ENCODE results near the gene DNAH2. TPM values are rescaled to one million over a fixed set of nuclear protein-coding genes. Genes with fewer than 3 reads are reported as not detected.

DNAH2 gene
- total RNA-seq (2012; rRNA removed) (under 0.01 TPM in 2 replicates), polyA plus RNA-seq (2012; rRNA removed) (0.01 and 0.02 TPM in 2 replicates), Bru-seq, nascent RNA (percentile 8 among the genes with signal in this experiment), BruChase-seq, experiment 1, labeled RNA remaining after a 6-hour chase (percentile 12 among the genes with signal in this experiment), BruChase-seq, experiment 2, labeled RNA remaining after a 2-hour chase (percentile 8 among the genes with signal in this experiment)
- 0.01 and 0.09 TPM in 2 replicates for polyA plus RNA-seq (2012; cell fraction: cytosol; rRNA removed)
- polyA plus RNA-seq (2012; cell fraction: nucleus; rRNA removed; ENCODE audit: low replicate concordance): 0.14 and 0.16 TPM in 2 replicates
- long read RNA-seq: 0 reads

GRCh38 chr17:7716901-7717755 lies at the start of gene DNAH2:
DNAH2 (plus strand) TSS chr17:7717744; CDS start chr17:7719735, 1,991 bp downstream.
- no peak within 1 kb of the TSS for H3K56ac ChIP-seq (ENCODE audit: extremely low read depth, insufficient read depth, low read length)
- peak within 1 kb of the TSS; percentile 67; the same call in 1 of the 3 replicates for H2BK15ac ChIP-seq (ENCODE audit: low read depth, low read length)
- peak within 1 kb of the TSS; percentile 48; the same call in 1 of the 2 replicates for H4K91ac ChIP-seq (ENCODE audit: insufficient read depth, low read depth, low read length)
- ChIA-PET POLR2A (ENCODE audit: unreplicated experiment) (no interaction called here), CTCF (interaction anchor here (0.6 to 1.4 kb wide), 3 partner anchors 16 to 29 kb away, joined by 3 to 5 read pairs (median 4); partner anchors contain the start of genes TP53 and WRAP53)
- no peak within 1 kb of the TSS for H2BK20ac ChIP-seq (ENCODE audit: low read depth, low read length)
- WGBS, 2 experiments (ENCODE audit: extremely low coverage in 2 of 2, insufficient read length in 1 of 2): 0% methylated on average over 16 of the region's 64 CpGs; no CpG with 5 or more reads in 1 of the 2 experiments
- H2BK5ac ChIP-seq (ENCODE audit: low read depth, low read length, poor library complexity, severe bottlenecking): no peak within 1 kb of the TSS
- H4K5ac ChIP-seq (ENCODE audit: low read depth, low read length): peak within 1 kb of the TSS; percentile 52
- H3K9me1 ChIP-seq (ENCODE audit: insufficient read depth, low read length): 0 out of 2 replicates have a peak, but pooled peaks cover 4% of the 10 kb centered on the region
- DNase-seq (peak; percentile 90), ATAC-seq (ENCODE audit: low read depth) (peak; percentile 92)
- H2AFZ ChIP-seq (replicated peaks; ENCODE audit: low read length, poor library complexity): peak within 1 kb of the TSS; percentile 98
- peaks cover 5% of the 10 kb centered on the region; the same call in 1 of the 2 replicates for H3K4me1 ChIP-seq (ENCODE audit: control insufficient read depth, insufficient read depth, low read length)
- H3K18ac ChIP-seq (ENCODE audit: low read depth, low read length): no peak within 1 kb of the TSS
- H3K4me3 ChIP-seq (ENCODE audit: insufficient read depth, low read depth, low read length): peak within 1 kb of the TSS; percentile 73
- H3K9me3 ChIP-seq (ENCODE audit: control insufficient read depth, insufficient read depth, low read length): no peaks in the 10 kb centered on the region
- H3K4me2 ChIP-seq (ENCODE audit: low read depth, low read length): peak within 1 kb of the TSS; percentile 88
- BruUV-seq (replicated peaks): no TSS peak
- peak within 1 kb of the TSS; percentile 83 for H3K9ac ChIP-seq (ENCODE audit: low read depth, low read length)
- H3K36me3 ChIP-seq (ENCODE audit: control insufficient read depth, insufficient read depth, low read length): no peaks in the 10 kb centered on the region
- peak within 1 kb of the TSS; percentile 42; the same call in 1 of the 2 replicates for H2BK120ac ChIP-seq (ENCODE audit: low read depth, low read length)
- intact Hi-C loops (cut with micrococcal nuclease) (loop anchor here (1.0 kb wide), 1 partner anchor 83 kb away; no protein-coding TSS in a partner anchor), in situ Hi-C loops (cut with MboI; ENCODE audit: low sequenced_read_pairs) (no loop called here), dilution Hi-C loops (cut with HindIII; ENCODE audit: low sequenced_read_pairs, unreplicated experiment) (no loop called here)
- no peaks in the 10 kb centered on the region; the same call in 1 of the 2 replicates for H4K20me1 ChIP-seq (ENCODE audit: insufficient read depth, low read length)
- H3K27ac ChIP-seq (ENCODE audit: insufficient read depth, low read length): peak within 1 kb of the TSS; percentile 65; the same call in 1 of the 2 replicates
- H2AK9ac ChIP-seq (replicated peaks; ENCODE audit: low read depth, low read length, poor library complexity): peak within 1 kb of the TSS; percentile 39
- H2AK5ac ChIP-seq (ENCODE audit: low read depth, low read length): no peak within 1 kb of the TSS
- H3K23ac ChIP-seq (ENCODE audit: low read depth, low read length): no peak within 1 kb of the TSS
- no peaks in the 10 kb centered on the region for H3K79me1 ChIP-seq (ENCODE audit: low read depth in 1 of 2, low read length in 2 of 2)
- H4K8ac ChIP-seq (ENCODE audit: low read depth in 2 of 2, low read length in 2 of 2): peak within 1 kb of the TSS; percentile 80 to 91; a peak in 3 of 4 replicates
- H3K27me3 ChIP-seq (ENCODE audit: control insufficient read depth, insufficient read depth, low read length): peaks cover 69% of the 10 kb centered on the region
- peak within 1 kb of the TSS; percentile 39; the same call in 1 of the 2 replicates for H3K14ac ChIP-seq (replicated peaks; ENCODE audit: low read depth, low read length)
- H3K4ac ChIP-seq (ENCODE audit: low read depth, low read length): peak within 1 kb of the TSS; percentile 27
- TF ChIP-seq BHLHE40 (IDR thresholded peaks at IDR 0.05; ENCODE audit: low read depth, low read length) (0 out of 2 replicates have a peak, but pooled peaks have one; percentile 51), CHD1 (IDR thresholded peaks at IDR 0.05; ENCODE audit: low read depth, low read length) (no peak), MAZ (IDR thresholded peaks at IDR 0.05; ENCODE audit: borderline replicate concordance, low read depth, low read length) (peak; percentile 93), RCOR1 (IDR thresholded peaks at IDR 0.05; ENCODE audit: insufficient replicate concordance, low read length) (no peak), POLR2A (IDR thresholded peaks at IDR 0.05; ENCODE audit: low read depth, low read length) (no peak), MAFK (IDR thresholded peaks at IDR 0.05; ENCODE audit: low read depth, low read length) (no peak), CEBPB (IDR thresholded peaks at IDR 0.05; ENCODE audit: low read depth, low read length) (no peak), MXI1 (IDR thresholded peaks at IDR 0.05; ENCODE audit: borderline replicate concordance, low read depth, low read length) (no peak), FOS (IDR thresholded peaks at IDR 0.05; ENCODE audit: low read depth, low read length) (no peak), ELK1 (IDR thresholded peaks at IDR 0.05; ENCODE audit: borderline replicate concordance, low read depth, low read length) (no peak), RAD21 (IDR thresholded peaks at IDR 0.05; ENCODE audit: low read length) (peak; percentile 58), CTCF (conservative IDR thresholded peaks at IDR 0.05; ENCODE audit: low read depth, low read length) (peak; percentile 57), RFX5 (IDR thresholded peaks at IDR 0.05; ENCODE audit: low read depth, low read length) (no peak)
